Amniotic stem cell (primary cell): ENCODE results near the gene HTRA2.

Experiments
- DNase-seq: peaks from one replicate; lab custom pipeline; 2025; lab: John Stamatoyannopoulos, UW

The HTRA2 gene

DNA sequence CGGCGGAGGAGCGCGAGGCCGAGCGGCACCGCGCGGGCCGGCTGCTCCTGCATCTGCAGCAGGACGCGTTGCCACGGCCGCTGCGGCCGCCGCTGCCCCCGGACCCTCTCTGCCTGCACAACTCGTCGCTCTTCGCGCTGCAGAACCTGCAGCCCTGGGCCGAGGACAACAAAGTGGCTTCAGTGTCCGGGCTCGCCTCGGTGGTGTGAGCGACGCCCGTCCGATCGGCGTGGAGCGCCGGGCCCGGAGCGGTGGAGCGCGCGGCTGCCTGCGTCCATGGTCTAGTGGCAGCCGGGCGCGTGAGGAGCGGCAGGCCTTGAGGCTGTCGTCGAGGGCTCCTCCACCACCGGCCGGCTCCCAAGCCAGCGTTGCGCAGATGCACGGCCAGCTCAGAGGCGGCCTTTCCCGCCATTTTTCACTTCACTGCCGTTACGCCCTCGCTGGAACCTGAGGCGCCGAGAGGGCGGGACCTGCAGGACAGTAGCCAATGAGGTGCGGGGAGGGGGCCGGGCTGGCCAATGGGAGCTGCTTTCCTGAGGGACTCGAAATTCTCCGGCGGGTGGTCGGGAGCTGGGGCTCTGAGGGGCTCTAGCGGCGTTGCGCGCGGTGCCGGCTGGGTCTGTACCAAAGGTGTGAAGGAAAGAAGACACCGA is 13.6 kb upstream of the HTRA2 start:
- DNase-seq = no peak

DNA sequence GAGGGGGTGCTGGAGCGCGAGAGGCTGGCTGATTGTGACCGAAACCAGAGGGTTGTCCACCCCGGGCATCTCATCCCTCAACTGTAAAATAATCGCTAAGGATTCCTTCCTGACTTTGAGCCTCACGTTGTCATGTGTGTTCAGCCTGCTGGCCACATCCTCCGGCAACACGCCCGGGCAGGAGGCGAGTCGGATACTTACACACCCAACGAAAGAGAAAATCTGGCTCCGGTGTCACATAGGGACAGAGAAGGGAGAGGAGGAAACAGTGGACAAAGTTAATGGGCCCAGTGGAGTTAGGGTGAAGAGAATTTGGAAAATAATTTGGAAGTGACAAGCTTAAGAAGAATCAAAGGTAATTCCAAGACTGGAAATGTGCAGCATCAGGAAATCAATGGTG is 13.1 kb upstream of the HTRA2 start:
- DNase-seq = no peak

DNA sequence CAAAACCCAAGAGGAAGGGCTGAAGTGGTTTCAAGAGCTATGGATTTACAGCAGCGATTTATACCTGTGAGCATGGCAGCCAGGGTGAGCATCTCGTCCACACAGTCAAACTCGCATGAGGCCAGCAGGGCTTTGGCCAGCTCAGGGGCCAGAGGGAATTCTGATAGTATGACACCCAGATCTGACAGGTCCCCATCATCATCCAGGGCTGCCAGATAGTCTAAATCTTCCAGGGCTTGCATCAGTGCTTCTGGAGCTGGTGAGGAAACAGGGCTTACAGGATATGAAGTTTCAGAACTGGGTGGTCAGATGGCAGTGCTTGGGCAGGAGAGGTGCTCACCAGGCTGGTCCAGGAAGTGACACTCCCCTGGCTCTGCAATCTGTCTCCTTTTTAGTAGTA is 7.2 kb upstream of the HTRA2 start:
- DNase-seq = no peak

DNA sequence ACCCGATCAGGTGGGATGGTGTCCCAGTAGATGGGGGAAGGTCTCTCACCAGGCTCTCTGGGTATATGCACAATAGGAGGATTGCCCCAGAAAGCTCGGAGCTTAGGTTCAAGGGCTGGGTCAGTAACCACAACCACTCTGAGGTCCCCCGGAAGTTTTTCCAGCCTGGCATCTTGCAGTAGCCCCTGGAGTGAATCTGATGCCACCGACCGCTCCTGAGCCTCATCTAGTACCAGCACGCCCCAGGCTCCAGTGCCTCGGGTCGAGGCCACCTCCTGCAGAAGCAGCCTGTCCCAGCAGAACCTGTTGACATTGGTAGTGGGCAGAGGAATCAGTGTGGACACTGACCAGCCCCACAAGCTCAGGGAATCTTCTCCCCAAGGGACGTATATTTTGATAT is 5.7 kb upstream of the HTRA2 start:
- no peak for DNase-seq

DNA sequence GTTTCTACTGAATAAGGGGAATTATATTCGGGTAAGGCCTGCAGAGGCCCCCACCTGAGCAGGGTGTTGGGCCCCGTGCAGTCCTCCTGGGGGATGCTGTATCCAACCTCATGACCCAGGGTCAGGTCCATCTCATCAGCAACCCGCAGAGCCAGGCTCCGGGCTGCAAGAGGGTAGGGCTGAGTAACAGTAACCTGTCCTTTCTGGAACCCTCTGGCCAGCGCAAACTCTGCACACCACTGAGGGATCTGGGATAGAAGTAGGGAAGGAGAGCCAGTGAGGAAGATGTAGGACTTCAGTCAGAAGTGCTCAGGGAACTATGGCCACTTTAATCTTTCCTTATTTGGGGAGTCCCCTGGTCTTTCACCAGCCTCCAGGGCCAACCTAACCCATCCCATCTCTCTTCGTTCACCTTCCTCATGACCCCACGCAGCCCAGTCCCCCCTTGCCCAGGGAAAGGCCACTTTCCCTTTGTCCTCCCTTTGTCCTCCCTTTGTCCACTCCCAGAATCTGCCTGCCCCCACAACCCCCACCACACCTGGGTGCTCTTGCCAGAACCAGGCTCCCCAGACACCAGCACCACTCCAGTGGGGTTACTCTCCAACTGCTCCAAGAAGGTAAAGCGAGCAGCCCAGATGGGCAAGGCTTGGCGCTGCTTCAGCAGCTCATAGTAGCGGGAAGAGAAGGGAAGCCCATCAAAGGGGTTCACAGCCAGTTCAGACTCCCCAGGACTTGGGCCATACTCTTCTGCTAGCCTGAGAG is 4.6 kb upstream of the HTRA2 start:
- no peak for DNase-seq

DNA sequence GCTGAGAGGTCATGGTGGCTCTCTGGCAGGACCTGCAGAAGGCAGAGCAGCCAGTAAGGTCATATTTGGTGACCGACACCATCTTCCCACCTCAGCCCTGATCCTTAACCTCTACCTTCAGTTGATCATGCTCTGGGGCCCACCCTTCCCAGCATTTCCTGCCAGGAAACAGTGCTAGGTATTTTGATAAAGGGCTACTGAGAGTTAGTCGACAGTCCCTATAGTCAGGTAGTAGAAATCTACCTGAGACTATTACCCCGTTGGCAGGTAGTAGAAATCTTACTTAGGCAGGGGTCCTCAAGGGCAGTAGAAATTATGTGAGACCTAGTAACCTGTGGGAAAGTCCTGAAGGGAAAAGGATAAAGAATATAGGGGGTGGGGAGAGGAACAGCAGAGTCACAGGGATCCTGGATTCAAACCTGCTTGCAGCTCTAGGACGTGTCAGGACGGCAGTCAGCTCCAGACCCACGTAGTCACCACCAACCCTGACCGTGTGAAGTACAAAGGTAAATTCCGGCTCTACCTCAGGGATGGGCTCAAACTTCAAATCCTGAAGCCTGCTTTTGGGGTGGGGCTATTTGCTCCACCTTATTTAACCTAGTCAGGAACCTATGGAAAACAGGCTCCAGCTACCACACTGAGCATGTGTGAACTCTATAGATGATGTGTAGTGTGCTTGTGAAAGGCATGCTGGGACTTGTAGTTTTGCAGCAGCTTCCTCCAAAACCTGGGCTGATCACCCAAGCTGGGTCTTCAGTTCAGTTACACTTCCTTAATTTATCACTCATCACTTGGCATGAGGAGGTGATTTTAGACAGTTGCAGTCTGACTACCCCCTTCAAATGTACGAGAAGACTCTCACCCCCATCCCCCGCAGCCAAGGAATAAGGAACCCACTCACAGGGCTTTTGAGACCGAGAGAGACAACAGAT is 3.8 kb upstream of the HTRA2 start, which contains the start of gene DQX1:
TSS of gene DQX1 (minus strand) at position 515 of the 932 bp plus-strand sequence. CDS start at position 13, 502 bp downstream.
- DNase-seq = no peak

DNA sequence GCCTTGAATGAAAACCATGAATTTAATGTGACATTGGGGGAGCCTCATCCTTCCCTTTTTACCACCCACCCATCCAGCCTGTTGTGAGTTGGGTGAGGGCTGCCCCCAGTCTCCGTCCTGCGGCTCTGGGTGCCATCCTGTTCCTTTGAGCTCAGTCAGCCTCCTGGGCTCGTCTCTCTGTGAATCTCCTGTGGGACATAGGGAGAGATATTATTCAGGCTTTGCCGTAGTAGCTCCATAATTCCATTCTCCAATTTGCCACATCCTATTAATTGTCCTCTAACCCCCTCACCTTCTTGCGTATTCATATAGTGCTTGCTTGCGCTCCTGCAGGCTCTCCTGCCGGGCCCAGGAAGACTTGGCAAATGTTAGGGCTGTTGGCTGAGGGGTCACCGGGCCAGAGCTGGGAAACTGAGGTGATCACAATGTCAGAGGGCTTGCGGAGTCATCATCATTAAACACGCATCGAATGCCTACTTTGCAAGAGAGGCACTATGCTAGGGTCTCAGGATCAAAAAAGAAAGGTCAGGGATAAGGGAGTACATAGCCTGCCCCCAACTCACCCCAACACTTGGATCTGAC is 3.0 kb upstream of the HTRA2 start:
- no peak for DNase-seq

DNA sequence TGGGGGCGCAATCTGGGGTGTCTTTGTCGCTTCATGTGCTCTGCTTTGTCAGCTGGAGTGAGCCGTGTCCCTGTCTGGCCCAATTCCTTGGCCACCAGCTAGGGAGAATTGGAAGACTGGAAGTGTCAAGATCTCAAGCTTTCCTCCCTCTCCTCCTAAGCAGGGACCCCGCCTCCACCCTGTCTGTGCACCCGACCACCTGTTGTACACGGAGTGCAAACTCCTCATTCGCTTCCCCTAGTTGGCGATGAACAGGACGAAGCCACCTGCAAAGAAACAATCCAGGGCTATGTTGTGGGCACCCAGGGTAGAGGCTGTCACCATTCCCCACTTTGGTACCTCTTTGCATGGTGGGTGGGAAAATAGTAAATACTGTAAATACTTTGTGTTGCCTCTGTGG is 2.0 kb upstream of the HTRA2 start:
- DNase-seq = no peak

DNA sequence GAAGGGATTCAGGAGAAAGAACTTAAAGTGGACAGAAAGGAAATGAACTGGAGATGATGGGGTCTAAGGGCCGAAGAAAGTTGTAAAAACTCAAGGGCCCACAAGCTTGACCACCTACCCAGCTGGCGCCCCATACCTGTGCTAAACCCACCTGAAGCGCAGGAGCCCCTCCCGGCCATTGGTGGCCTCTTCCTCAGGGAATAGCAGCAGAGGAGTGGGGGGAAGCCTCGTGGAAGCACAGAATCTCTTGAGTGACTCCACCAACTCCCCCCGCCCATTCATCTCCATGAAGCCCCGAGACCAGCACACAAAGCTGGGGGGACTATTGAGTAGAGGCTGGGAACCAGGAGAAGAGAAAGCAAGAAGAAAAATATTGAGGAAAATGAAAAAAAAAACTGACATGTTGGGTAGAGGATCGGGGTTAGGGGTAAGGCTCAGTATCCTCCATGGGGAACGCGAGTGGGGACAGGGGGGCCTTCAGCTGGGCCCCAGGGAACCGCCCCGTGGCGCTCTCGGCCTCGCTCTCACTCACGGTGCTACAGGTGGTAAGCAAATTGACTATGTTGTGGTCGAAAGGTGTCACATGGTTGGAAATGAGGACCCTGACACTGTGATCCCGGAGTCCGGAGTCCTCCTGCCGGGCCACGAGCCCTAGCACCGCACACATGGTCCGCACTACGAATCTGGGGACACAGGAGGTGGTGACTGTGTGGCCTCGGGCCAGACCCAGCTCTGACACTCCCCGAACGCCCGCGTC is 955 bp upstream of the HTRA2 start:
- no peak for DNase-seq

DNA sequence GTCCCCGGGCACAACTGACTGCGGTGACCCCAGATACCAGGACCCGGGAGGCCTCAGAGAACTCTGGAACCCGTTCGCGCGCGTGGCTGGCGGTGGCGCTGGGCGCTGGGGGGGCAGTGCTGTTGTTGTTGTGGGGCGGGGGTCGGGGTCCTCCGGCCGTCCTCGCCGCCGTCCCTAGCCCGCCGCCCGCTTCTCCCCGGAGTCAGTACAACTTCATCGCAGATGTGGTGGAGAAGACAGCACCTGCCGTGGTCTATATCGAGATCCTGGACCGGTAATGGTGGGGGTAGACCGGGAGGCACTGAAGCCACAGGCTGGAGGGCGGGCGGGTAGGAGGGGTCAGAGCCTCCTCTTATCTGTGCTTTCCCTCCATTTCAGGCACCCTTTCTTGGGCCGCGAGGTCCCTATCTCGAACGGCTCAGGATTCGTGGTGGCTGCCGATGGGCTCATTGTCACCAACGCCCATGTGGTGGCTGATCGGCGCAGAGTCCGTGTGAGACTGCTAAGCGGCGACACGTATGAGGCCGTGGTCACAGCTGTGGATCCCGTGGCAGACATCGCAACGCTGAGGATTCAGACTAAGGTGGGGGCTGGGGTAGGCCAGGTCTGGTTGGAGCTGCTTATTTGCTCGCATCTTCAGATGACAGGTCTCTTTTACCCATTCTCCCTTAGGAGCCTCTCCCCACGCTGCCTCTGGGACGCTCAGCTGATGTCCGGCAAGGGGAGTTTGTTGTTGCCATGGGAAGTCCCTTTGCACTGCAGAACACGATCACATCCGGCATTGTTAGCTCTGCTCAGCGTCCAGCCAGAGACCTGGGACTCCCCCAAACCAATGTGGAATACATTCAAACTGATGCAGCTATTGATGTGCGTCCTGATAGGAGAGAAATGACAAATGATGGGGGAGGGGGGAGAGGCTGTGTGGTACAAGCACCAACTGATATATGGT is 780 bp downstream of the HTRA2 start:
- no peak for DNase-seq

DNA sequence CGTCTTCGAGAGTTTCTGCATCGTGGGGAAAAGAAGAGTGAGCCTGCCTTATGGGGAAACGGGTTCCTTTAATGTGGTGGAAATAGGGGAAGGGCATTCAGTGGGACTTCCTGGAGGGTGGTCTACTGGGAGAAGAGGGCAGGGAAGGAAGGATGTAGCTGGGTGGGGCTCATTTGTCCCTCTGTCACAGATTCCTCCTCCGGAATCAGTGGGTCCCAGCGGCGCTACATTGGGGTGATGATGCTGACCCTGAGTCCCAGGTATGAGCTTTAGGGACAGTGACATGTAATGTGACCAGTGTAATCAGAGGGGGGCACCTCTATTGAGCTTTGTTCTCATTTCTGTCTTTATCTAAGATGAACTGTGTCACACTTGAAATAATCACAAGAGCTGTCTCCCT is 1.9 kb downstream of the HTRA2 start:
- no peak for DNase-seq

DNA sequence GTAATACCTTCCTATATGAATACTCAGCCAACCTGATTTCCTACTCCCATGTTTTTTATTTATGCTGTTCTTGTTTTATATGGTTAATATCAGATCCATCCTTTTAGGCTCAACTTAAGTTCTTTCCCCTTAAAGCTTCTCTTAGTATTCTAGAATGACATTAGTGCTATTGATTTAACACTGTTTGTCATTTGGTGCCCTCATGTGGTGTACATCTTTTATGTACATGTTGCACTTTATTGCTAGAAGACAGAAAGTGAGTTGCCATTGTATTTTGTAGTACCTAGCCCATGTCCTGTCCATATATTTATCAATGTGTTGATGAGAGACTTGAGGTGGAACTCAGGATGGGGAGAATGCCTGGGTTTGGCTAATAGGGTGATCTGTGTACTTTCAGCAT is 2.5 kb downstream of the HTRA2 start:
- no peak for DNase-seq

DNA sequence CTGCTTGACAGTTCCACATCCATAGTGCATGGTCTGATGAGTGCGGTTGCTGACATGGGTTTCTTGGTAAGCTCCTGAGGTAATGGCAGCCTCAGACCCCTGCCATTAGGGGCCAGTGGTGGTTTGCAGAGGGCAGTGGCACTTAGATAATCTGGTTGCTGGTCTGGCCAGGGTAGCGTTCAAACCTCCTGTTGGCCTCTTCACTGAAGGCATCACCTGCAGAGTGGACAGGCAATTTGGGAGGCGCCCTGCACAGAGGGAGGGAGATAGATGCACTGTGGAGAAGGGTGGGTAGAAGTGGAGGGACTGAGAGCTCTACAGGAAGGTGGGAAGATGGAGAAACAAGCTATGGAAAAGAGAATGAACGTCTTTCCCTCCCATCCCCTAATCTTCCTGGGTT is 3.7 kb downstream of the HTRA2 start:
- no peak for DNase-seq

DNA sequence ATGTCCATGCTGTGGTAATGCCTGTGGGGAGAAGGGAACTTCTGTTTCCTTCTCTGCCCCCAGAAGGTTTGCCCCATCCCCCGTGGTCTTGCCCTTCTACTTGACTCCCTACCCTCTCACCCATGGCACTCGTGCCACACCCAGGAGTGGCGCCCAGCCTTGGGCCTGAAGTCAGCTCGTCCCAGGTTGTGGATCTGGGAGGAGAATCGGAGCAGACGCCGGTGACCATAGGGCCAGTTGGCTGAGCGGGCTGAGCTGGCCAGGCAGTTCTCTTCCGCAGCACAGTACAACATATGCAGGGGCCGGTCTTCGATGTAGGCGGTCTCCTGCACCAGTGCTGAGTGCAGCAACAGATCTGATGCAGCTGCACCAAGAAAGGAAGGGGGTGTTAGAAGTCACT is 4.7 kb downstream of the HTRA2 start:
- DNase-seq = no peak

DNA sequence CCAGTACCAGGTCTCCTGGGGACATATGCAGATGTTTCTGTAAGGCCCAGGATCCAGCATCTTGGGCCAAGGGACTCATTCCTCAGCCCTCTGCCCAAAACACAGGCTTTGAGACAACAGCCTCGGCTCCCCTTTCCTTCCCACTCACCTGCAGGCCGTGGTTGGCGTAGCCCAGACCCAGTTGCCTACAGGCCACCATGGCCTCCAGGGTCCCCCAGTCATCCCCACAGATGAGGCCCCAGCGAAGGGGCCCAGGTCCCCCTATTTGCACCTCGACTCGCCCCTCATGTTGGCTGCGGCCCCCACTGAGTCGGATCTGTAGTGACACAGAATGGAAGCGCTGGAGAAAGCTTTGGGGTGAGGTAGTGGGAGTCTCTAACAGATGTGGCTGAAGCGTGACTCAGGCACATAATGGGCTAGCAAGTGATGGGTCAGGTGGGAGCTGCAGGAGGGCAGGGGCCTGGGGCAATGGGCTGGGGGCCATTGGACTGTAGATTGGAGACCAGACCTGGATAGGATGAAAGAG is 5.8 kb downstream of the HTRA2 start:
- DNase-seq = no peak

DNA sequence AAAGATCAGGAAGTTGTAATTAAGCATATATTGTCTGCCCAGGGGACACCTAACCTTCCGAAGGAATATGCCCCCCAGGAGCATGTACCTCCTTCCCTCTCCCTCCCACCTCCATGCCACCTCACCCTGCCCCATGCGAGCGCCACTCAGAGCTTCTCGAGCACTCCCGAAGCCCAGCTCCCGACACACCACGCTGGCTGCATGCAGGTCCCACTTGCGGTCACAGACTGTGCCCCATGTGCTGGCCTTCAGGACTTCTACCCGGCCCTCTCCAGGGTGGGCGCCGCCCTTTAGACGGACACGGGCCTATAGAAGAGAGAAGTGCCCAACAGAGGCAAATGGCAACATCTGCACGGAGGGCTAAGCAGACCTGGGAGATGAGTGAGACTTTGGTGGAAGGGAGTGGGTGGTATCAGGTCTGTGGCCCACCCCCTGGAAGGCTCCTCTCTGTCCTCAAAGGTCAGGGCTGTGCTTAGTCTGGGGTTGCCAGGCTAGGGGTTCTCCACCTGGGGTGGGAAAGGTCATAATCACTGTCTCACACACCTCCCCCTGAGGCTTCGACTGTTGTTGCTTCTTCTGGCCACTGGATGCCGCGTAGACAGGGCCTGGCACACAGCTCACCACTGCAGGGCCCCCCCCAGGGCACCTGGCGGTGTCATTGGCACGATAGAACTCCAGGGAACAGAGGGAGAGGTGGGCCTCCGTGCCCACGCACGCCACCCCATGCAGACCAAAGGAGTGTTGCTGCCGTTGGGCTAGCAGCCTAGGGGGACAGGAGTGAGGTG is 6.6 kb downstream of the HTRA2 start:
- no peak for DNase-seq

DNA sequence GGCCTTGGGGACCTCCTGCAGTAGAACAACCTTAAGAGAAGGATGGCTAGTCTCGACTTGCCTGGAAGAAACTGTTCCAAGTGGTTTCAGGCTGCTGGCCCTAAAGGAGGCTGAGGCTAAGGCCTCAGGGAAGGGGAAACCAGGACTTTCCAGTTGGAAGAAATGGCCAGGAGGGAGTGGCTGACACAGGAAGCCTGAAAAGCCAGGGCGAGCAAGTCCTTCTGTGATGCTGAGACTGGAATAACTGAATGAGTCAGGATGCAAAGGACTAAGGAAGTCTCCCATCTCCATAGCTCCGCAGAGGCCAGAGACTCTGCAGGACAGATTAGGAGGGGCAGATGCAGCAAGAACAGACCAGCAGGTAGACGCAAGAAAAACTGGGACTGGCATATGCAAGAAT is 7.4 kb downstream of the HTRA2 start:
- DNase-seq = no peak

DNA sequence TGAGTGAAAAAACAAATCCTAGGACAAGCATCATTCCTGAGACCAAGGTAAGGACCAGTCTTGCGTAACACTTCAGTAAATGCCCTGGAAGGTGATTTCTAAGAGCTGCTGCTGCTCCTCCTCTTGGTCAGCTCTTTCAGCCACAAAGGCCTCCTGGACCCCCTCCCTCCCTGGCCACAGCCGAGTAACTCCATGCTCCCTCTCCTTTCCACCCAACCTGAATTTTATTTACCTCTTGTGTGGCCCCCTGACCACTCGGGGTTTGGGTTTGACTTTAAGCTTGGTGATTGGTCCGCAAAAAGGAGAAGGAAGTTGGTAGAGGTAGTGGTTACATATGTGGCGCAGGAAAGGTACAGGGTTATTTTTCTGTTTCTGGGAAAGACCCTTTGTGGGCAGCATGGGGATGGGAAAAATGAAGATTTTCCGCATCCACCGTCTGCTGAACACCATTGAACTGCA is 9.2 kb downstream of the HTRA2 start:
- DNase-seq = no peak

DNA sequence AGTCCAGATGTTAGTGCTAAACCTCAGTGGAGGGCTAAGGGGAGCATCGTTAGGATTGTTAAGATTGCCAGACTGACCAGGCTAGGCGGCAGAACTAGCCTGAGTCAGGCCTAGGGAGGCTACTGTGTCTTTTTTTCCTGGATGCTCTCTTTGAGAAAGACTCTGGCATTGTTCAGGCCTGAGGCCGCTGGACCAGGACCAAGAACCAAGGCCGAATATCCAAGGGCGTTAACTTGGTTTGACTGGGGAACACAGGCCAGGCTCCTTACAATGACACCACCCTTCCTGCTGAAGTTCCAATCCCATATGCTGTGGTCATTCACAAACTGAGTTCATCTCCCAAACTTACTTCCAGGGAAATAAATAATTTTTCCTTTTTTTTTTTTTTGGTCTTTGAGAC is 10.6 kb downstream of the HTRA2 start:
- DNase-seq = no peak
